ENCODE measurements around the gene DNER.

Gene DNER

GRCh38 chr2:229734410-229734809, 20.1 kb upstream of the DNER start:
- no peaks in the 10 kb centered on the region for H3K36me3 ChIP-seq (ENCODE audit: control insufficient read depth, insufficient read depth, low read length)
- H2AFZ ChIP-seq: no peak overlapping the region
- H3K27ac ChIP-seq: no peak overlapping the region
- no peak overlapping the region for H3K4me2 ChIP-seq (ENCODE audit: low read length)
- peaks cover 8% of the 10 kb centered on the region for H3K4me1 ChIP-seq
- no peak for TF ChIP-seq CTCF (IDR thresholded peaks at IDR 0.05)
- no peaks in the 10 kb centered on the region for H3K27me3 ChIP-seq (ENCODE audit: control insufficient read depth, insufficient read depth, low read length)
- H3K9me3 ChIP-seq (ENCODE audit: control insufficient read depth, low read length): no peaks in the 10 kb centered on the region
- no peak overlapping the region for H3K4me3 ChIP-seq (ENCODE audit: low read depth, low read length)
- H3K9ac ChIP-seq: no peak overlapping the region
- no peaks in the 10 kb centered on the region for H3K79me2 ChIP-seq

GRCh38 chr2:229733611-229734245, 19.4 kb upstream of the DNER start:
- no peaks in the 10 kb centered on the region for H3K79me2 ChIP-seq
- no peak overlapping the region for H3K9ac ChIP-seq
- no peak overlapping the region for H2AFZ ChIP-seq
- no peak overlapping the region for H3K4me2 ChIP-seq (ENCODE audit: low read length)
- H3K4me3 ChIP-seq (ENCODE audit: low read depth, low read length): no peak overlapping the region
- H3K4me1 ChIP-seq: peaks cover 8% of the 10 kb centered on the region
- H3K36me3 ChIP-seq (ENCODE audit: control insufficient read depth, insufficient read depth, low read length): no peaks in the 10 kb centered on the region
- TF ChIP-seq CTCF (IDR thresholded peaks at IDR 0.05): no peak
- no peaks in the 10 kb centered on the region for H3K27me3 ChIP-seq (ENCODE audit: control insufficient read depth, insufficient read depth, low read length)
- H3K9me3 ChIP-seq (ENCODE audit: control insufficient read depth, low read length): no peaks in the 10 kb centered on the region
- H3K27ac ChIP-seq: no peak overlapping the region

GRCh38 chr2:229732897-229733296, 18.5 kb upstream of the DNER start:
- no peak for TF ChIP-seq CTCF (IDR thresholded peaks at IDR 0.05)
- Histone ChIP-seq H2AFZ (no peak overlapping the region), H3K27ac (no peak overlapping the region), H3K4me2 (ENCODE audit: low read length) (no peak overlapping the region), H3K9ac (no peak overlapping the region), H3K9me3 (ENCODE audit: control insufficient read depth, low read length) (no peaks in the 10 kb centered on the region), H3K36me3 (ENCODE audit: control insufficient read depth, insufficient read depth, low read length) (no peaks in the 10 kb centered on the region), H3K4me3 (ENCODE audit: low read depth, low read length) (no peak overlapping the region), H3K27me3 (ENCODE audit: control insufficient read depth, insufficient read depth, low read length) (no peaks in the 10 kb centered on the region), H3K79me2 (no peaks in the 10 kb centered on the region), H3K4me1 (peaks cover 8% of the 10 kb centered on the region)

GRCh38 chr2:229731916-229732315, 17.6 kb upstream of the DNER start:
- TF ChIP-seq CTCF (IDR thresholded peaks at IDR 0.05): no peak

GRCh38 chr2:229731363-229731762, 17.0 kb upstream of the DNER start:
- Histone ChIP-seq H3K27ac (peak overlapping the region; percentile 2), H3K9ac (no peak overlapping the region)
- no peak for TF ChIP-seq CTCF (IDR thresholded peaks at IDR 0.05)

More at GRCh38 chr2:229731916-229732315, 17.6 kb upstream of the DNER start:
- H3K4me2 ChIP-seq (ENCODE audit: low read length): no peak overlapping the region
- peak overlapping the region; percentile 25 for H2AFZ ChIP-seq
- no peak overlapping the region for H3K9ac ChIP-seq
- no peaks in the 10 kb centered on the region for H3K9me3 ChIP-seq (ENCODE audit: control insufficient read depth, low read length)
- no peaks in the 10 kb centered on the region for H3K79me2 ChIP-seq
- H3K36me3 ChIP-seq (ENCODE audit: control insufficient read depth, insufficient read depth, low read length): no peaks in the 10 kb centered on the region
- H3K4me1 ChIP-seq: peaks cover 8% of the 10 kb centered on the region
- no peaks in the 10 kb centered on the region for H3K27me3 ChIP-seq (ENCODE audit: control insufficient read depth, insufficient read depth, low read length)
- H3K27ac ChIP-seq: peak overlapping the region; percentile 2
- H3K4me3 ChIP-seq (ENCODE audit: low read depth, low read length): no peak overlapping the region

More at GRCh38 chr2:229731363-229731762, 17.0 kb upstream of the DNER start:
- no peaks in the 10 kb centered on the region for H3K27me3 ChIP-seq (ENCODE audit: control insufficient read depth, insufficient read depth, low read length)
- peak overlapping the region; percentile 25 for H2AFZ ChIP-seq
- H3K79me2 ChIP-seq: no peaks in the 10 kb centered on the region
- H3K4me2 ChIP-seq (ENCODE audit: low read length): no peak overlapping the region
- H3K36me3 ChIP-seq (ENCODE audit: control insufficient read depth, insufficient read depth, low read length): no peaks in the 10 kb centered on the region
- H3K4me1 ChIP-seq: peaks cover 8% of the 10 kb centered on the region
- no peak overlapping the region for H3K4me3 ChIP-seq (ENCODE audit: low read depth, low read length)
- no peaks in the 10 kb centered on the region for H3K9me3 ChIP-seq (ENCODE audit: control insufficient read depth, low read length)
